ENCODE data around the gene GLYR1. TPM values are rescaled to one million over a fixed set of nuclear protein-coding genes. Genes with fewer than 3 reads are reported as not detected.

GLYR1 gene
- total RNA-seq, 1 experiment from 2014 or later: 135 TPM

GRCh38 chr16:4882633-4883285, 35.7 kb upstream of the GLYR1 start:
- Histone ChIP-seq H3K79me2 (ENCODE audit: low read depth) (no peaks in the 10 kb centered on the region), H3K27ac (peak overlapping the region; percentile 53), H3F3A (ENCODE audit: insufficient read depth, low read depth) (peaks cover 60% of the 10 kb centered on the region), H3K27me3 (ENCODE audit: insufficient read depth, low read depth) (no peaks in the 10 kb centered on the region), H3K9me3 (ENCODE audit: insufficient read depth, low read depth) (no peaks in the 10 kb centered on the region), H3K4me2 (peak overlapping the region; percentile 34; the same call in 1 of the 2 replicates), H3K4me1 (replicated peaks; ENCODE audit: insufficient read depth) (peaks cover 27% of the 10 kb centered on the region), H3K36me3 (ENCODE audit: low read depth) (peaks cover 55% of the 10 kb centered on the region), H2AFZ (no peak overlapping the region), H3K9me2 (ENCODE audit: insufficient read depth) (no peaks in the 10 kb centered on the region), H4K20me1 (ENCODE audit: insufficient read depth) (peaks cover 47% of the 10 kb centered on the region), H3K4me3 (no peak overlapping the region)
- peak; percentile 93 for DNase-seq
- no TSS peak for BruUV-seq (replicated peaks)
- POLR2A ChIA-PET (ENCODE audit: unreplicated experiment): no interaction called here
- CTCF ChIA-PET: no interaction called here
- intact Hi-C loops (cut with micrococcal nuclease; ENCODE audit: unreplicated experiment): loop anchor here (1.0 to 2.0 kb wide), 6 partner anchors 30 to 74 kb away; partner anchors contain the start of genes GLYR1, PPL and UBN1
- TF ChIP-seq EZH2 (IDR thresholded peaks at IDR 0.05; ENCODE audit: low read depth): no peak
- TF ChIP-seq, protein P1, sequence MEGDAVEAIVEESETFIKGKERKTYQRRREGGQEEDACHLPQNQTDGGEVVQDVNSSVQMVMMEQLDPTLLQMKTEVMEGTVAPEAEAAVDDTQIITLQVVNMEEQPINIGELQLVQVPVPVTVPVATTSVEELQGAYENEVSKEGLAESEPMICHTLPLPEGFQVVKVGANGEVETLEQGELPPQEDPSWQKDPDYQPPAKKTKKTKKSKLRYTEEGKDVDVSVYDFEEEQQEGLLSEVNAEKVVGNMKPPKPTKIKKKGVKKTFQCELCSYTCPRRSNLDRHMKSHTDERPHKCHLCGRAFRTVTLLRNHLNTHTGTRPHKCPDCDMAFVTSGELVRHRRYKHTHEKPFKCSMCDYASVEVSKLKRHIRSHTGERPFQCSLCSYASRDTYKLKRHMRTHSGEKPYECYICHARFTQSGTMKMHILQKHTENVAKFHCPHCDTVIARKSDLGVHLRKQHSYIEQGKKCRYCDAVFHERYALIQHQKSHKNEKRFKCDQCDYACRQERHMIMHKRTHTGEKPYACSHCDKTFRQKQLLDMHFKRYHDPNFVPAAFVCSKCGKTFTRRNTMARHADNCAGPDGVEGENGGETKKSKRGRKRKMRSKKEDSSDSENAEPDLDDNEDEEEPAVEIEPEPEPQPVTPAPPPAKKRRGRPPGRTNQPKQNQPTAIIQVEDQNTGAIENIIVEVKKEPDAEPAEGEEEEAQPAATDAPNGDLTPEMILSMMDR (conservative IDR thresholded peaks at IDR 0.05): no peak

DNA sequence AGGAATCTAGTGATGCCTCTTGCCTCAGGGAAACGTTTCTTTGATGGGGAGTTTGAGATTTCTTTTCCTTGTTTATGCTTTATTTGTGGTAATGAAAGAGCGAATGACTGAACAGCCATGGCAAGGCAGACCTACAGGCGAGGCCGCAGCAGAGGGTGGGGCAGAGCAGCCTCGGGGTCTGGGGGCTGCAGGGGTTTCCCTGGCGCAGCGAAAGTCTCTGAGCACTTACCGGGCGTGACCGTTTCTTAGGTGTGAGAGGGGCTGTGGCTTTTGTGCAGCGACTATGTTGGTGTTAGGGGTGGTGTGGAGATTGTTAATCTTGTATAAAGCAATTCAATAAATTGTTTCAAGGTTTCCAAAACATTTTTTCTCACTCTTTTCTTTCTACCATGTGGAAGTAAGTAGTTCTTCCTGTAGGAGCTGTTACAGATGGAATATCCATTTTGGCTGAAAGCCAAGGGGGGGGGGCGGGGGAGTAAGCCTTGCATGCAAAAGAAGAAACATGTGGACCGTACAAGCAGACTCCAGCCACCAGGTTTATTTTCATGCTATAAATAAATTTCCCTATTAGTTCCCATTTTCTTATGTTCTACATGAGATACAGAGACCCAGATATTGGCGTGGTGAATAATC, 35.0 kb upstream of the GLYR1 start:
- Histone ChIP-seq H3K9me2 (ENCODE audit: insufficient read depth) (no peaks in the 10 kb centered on the region), H3K4me1 (replicated peaks; ENCODE audit: insufficient read depth) (peaks cover 31% of the 10 kb centered on the region), H3K4me2 (peak overlapping the region; percentile 34; the same call in 1 of the 2 replicates), H2AFZ (no peak overlapping the region), H3K79me2 (ENCODE audit: low read depth) (no peaks in the 10 kb centered on the region), H3K27ac (peak overlapping the region; percentile 53), H3F3A (ENCODE audit: insufficient read depth, low read depth) (peaks cover 62% of the 10 kb centered on the region), H3K9me3 (ENCODE audit: insufficient read depth, low read depth) (no peaks in the 10 kb centered on the region), H3K4me3 (no peak overlapping the region), H3K27me3 (ENCODE audit: insufficient read depth, low read depth) (no peaks in the 10 kb centered on the region), H3K36me3 (ENCODE audit: low read depth) (peaks cover 54% of the 10 kb centered on the region), H4K20me1 (ENCODE audit: insufficient read depth) (peaks cover 47% of the 10 kb centered on the region)
- no TSS peak for BruUV-seq (replicated peaks)
- no peak for TF ChIP-seq EZH2 (IDR thresholded peaks at IDR 0.05; ENCODE audit: low read depth)
- TF ChIP-seq, protein P1 (conservative IDR thresholded peaks at IDR 0.05): no peak
- CTCF ChIA-PET: no interaction called here
- intact Hi-C loops (cut with micrococcal nuclease; ENCODE audit: unreplicated experiment): loop anchor here (1.0 to 2.0 kb wide), 6 partner anchors 31 to 75 kb away; partner anchors contain the start of genes GLYR1, PPL and UBN1
- POLR2A ChIA-PET (ENCODE audit: unreplicated experiment): no interaction called here
- DNase-seq: no peak

DNA sequence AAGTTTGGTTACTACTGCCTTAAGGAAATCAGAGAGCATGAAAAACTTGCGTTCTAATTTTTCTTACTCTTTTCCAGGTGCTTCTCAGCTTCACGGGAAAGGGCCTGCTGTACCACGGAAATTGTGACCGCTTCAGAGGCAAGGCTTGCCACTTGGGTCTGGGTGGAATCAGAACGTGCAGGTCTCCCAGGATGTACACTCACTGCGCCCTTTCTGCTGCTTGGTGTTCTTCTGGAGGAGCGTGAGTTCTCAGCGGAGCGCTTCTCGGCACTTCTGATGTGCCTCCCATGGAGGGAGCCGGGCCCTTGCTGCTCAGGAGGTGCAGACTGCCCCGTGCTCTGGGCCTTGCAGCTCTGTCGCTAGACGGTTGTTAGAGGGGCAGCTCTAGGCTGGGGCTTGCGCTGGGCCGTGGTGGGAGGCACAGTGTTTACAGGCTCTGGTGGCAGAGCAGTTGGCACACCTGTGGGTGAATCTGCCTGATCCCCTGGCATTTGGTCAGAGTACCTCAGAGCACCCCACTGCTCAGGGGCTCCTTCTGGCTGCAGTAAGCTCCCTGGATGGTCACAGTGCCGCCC, 33.0 kb upstream of the GLYR1 start:
- peaks cover 50% of the 10 kb centered on the region for H3F3A ChIP-seq (ENCODE audit: insufficient read depth, low read depth)
- no peaks in the 10 kb centered on the region for H3K79me2 ChIP-seq (ENCODE audit: low read depth)
- no peak overlapping the region for H3K27ac ChIP-seq
- CTCF ChIA-PET: no interaction called here
- POLR2A ChIA-PET (ENCODE audit: unreplicated experiment): no interaction called here
- H3K4me2 ChIP-seq: no peak overlapping the region
- peaks cover 46% of the 10 kb centered on the region for H4K20me1 ChIP-seq (ENCODE audit: insufficient read depth)
- H3K36me3 ChIP-seq (ENCODE audit: low read depth): peaks cover 39% of the 10 kb centered on the region
- peaks cover 31% of the 10 kb centered on the region for H3K4me1 ChIP-seq (replicated peaks; ENCODE audit: insufficient read depth)
- H3K9me2 ChIP-seq (ENCODE audit: insufficient read depth): no peaks in the 10 kb centered on the region
- no TSS peak for BruUV-seq (replicated peaks)
- no peak for DNase-seq
- intact Hi-C loops (cut with micrococcal nuclease; ENCODE audit: unreplicated experiment): no loop called here
- TF ChIP-seq, protein P1 (conservative IDR thresholded peaks at IDR 0.05): no peak
- TF ChIP-seq EZH2 (IDR thresholded peaks at IDR 0.05; ENCODE audit: low read depth): no peak
- no peak overlapping the region for H3K4me3 ChIP-seq
- no peak overlapping the region for H2AFZ ChIP-seq
- no peaks in the 10 kb centered on the region for H3K9me3 ChIP-seq (ENCODE audit: insufficient read depth, low read depth)
- no peaks in the 10 kb centered on the region for H3K27me3 ChIP-seq (ENCODE audit: insufficient read depth, low read depth)
